GM12864 (cell line): ENCODE data around the gene ZNF234.

Experiments
- DNase-seq: peaks from one replicate; pipeline ENCODE4 v3.0.0-alpha.2; 2011; ENCODE audit warnings: low read depth
- H3K4me3 ChIP-seq: 2 replicates; pipeline ENCODE4 v1.5.1; 2011; ENCODE audit warnings: mild to moderate bottlenecking, low read depth, low read length, control low read depth
- CTCF ChIP-seq: IDR thresholded peaks from 2 replicates; pipeline ENCODE4 v1.5.1; 2011; ENCODE audit warnings: low read depth, mild to moderate bottlenecking, moderate library complexity, low read length, control low read depth, inconsistent platforms; ENCODE audit errors: missing control alignments

The ZNF234 gene

DNA sequence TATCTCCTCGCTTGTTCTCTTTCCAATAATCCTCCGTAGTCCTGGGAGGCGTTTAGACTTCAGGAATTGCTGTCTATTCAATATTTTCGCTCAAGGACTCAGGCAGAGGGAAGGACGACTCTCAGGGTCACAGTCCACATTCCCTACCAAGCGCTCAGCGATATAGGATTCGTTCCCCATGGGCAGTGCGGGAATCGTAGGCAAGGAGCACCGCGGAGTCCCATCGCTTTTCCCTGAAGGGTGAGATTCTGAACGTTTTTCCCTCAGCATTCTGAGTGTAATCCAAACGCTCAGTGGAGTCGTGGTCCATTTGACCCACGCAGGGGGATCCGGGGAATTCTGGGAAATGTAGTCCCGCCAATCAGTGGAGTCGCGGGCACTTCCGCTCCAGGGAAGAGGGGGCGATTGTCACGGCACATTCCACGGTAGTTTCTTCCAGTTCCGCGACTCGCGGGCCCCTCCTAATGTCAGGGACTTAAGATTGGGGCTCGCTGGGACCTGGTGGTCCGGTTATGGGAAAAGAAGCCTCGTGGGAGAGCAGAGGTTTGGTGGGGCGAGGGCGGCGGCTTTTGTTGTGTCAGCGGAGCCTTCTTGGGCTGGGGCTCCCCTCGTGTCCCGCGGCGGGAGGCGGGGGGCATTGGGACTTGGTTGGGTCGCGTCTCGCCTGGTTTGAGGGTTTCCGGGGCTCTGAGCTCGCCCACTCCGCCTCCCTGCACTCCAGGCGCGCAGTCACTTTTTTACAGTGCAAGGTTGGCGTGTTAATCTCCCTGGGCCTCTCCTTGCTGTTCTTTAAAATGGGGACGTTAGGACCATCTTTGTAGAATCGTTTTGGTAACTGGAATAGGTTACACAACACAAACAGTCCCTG is at the start of gene ZNF234:
TSS of gene ZNF234 (plus strand) at position 364 of the 868 bp plus-strand sequence. CDS start 3,079 bp downstream, outside the sequence.
- no peak for TF ChIP-seq CTCF
- DNase-seq: peak; percentile 48
- H3K4me3 ChIP-seq: peak within 1 kb of the TSS; percentile 83

GRCh38 chr19:44092108-44092507 is 49.2 kb upstream of the ZNF234 start:
- H3K4me3 ChIP-seq: no peak overlapping the region
- no peak for TF ChIP-seq CTCF
- no peak for DNase-seq

GRCh38 chr19:44093931-44094765 is 47.2 kb upstream of the ZNF234 start, which contains the start of gene ZNF224:
Gene ZNF224 (plus strand): TSS chr19:44094361. CDS start chr19:44097874, 3,513 bp downstream.
- no peak for TF ChIP-seq CTCF
- H3K4me3 ChIP-seq: peak within 1 kb of the TSS; percentile 90
- peak; percentile 81 for DNase-seq

DNA sequence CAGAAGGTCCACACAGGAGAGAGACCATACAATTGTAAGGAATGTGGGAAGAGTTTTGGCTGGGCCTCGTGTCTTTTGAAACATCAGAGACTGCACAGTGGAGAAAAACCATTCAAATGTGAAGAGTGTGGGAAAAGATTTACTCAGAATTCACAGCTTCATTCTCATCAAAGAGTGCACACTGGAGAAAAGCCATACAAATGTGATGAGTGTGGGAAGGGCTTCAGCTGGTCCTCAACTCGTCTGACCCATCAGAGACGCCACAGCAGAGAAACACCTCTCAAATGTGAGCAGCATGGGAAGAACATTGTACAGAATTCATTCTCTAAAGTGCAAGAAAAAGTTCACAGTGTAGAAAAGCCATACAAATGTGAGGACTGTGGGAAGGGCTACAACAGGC is 33.6 kb upstream of the ZNF234 start:
- H3K4me3 ChIP-seq: no peak overlapping the region
- TF ChIP-seq CTCF: no peak
- no peak for DNase-seq

DNA sequence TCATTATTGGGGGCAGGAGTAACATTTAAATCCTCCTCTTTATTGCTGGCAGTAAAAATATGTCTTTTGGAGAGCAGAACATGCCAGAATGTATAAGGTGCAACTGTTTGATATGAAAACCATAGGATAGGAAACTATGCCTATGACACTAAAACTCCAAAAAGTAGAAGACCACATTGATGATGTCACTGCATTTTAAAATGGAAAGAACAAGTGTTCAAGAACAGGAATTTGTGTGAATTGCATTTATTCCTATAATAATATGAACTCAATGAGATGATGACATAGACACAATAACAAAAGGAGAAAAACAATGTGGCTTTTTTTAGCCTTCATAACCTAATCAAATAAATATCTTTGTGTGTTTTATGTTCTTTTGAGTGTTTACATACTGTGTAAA is 31.9 kb upstream of the ZNF234 start:
- no peak for DNase-seq
- TF ChIP-seq CTCF: no peak
- H3K4me3 ChIP-seq: no peak overlapping the region

GRCh38 chr19:44111910-44112463 is 29.4 kb upstream of the ZNF234 start:
- DNase-seq: no peak
- no peak for TF ChIP-seq CTCF
- H3K4me3 ChIP-seq: no peak overlapping the region
